NCI-H2029 treated with DMSO at 0.1 percent for 48 hours (cell line): ENCODE results near the gene NAGLU.

Experiments
- DNase-seq: peaks from one replicate; lab custom pipeline; 2025; lab: John Stamatoyannopoulos, UW

NAGLU gene

DNA sequence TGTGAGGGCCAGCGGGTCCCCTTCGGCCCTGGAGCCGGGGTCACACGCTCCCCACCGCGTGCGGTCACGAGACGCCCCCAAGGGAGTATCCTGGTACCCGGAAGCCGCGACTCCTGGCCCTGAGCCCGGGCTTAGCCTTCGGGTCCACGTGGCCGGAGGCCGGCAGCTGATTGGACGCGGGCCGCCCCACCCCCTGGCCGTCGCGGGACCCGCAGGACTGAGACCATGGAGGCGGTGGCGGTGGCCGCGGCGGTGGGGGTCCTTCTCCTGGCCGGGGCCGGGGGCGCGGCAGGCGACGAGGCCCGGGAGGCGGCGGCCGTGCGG lies at the start of gene NAGLU:
Gene NAGLU (plus strand): TSS at position 194 of the 324 bp plus-strand sequence. CDS start 32 bp downstream, at position 226.
- DNase-seq = peak; percentile 41

DNA sequence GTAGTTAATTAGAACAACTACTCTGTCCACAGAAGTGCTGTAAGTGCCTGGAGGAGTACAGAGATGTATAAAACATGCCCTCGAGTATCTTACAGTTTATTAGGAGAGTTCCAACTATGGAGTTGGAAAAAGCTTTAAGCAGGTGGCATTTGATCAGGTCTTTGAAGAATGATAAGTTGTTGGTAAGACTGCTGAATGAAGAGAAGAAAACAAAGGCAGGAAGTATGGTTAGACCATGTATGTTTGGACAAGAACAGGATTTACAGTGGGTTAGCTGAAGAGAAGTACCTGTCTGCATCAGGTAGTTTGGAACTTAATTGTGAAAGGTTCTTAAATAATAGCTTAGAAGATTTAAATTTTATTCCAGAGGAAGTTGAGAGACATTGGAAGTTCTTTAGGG lies 48.0 kb upstream of the NAGLU start:
- DNase-seq = no peak

DNA sequence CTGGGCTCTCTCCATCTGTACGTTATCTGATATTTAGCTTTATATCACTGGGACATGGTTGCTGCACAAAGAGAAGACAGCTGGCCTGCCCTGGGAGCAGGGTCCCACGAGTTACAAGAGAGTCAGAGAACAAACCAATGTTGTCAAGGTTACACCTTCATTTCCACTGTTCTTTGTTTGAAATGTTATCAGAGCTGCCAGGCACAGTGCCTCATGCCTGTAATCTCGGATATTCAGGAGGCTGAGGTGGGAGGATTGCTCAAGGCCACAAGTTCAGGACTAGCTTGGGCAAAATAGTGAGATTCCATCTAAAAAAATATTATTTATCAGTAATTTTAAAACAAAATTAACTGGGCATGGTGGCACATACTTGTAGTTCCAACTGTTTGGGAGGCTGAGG lies 42.7 kb upstream of the NAGLU start:
- no peak for DNase-seq

DNA sequence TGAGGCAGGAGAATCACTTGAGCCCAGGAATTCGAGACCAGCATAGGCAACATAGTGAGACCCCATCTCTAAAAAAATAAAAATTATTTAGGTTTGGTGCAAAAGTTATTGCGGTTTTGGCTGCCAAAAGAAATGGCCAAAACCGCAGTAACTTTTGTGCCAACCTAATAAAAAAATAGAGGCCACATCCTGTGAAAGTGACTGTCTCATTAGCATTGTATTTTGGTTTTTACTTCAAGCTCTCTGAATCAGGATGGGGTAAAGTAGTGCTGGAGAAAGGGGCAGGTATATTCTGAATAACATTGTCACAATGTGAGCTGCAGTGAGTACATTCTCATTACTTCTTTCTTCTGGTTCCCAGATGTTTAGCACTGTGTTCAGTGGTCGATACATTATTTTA lies 41.4 kb upstream of the NAGLU start:
- DNase-seq = no peak

DNA sequence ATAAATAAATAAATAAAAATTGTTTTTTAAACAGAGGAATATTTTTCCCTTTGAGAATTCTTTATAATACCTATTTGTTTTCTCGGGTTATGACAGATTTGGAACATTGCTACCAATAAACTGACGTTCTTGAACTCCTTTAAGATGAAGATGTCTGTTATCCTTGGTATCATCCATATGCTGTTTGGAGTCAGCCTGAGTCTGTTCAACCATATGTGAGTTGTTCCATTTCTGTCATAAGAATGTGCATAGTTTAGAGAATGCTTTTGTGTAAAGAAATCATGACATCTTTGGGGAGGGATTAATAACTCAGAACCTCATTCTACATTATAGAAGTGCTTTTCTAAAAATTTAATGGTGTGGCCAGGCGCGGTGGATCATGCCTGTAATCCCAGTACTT lies 37.2 kb upstream of the NAGLU start:
- DNase-seq = no peak

DNA sequence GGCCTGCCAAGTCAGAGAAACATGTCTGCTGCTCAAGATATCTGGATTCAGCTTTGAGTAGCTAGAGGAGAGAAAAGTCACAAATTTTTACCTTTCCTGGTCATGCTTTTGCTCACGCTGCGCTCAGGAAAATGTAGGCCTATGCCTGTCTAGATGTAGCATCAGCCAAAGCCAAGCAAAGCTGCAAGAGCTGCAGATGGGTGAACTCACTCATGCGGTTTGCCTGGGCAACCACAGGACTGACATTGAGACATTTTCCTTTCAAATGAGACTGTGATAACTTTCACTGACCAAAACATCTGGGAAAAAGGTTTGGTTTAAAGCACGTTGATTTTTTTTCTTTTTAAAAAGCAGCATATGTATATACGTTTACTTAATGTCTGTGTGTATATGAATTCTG lies 34.0 kb upstream of the NAGLU start:
- DNase-seq = no peak

DNA sequence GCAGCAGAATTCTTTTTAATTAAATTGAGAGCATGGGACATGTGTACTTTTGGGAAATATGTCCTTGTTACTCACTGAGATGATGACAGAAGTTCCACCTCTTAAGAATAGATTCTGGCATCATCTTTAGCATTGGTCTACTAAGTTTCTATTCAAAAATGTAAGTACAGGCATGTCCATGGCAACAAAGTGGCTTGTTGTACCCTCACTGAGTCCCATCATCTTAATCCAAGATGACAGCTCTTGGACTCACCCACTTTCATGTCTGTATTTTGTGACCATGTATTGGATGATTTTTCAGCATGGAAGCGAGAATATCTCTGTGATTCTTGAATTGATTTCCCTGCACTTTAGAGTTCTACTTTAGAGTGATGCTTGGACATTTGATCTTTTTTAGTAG lies 33.1 kb upstream of the NAGLU start:
- no peak for DNase-seq

DNA sequence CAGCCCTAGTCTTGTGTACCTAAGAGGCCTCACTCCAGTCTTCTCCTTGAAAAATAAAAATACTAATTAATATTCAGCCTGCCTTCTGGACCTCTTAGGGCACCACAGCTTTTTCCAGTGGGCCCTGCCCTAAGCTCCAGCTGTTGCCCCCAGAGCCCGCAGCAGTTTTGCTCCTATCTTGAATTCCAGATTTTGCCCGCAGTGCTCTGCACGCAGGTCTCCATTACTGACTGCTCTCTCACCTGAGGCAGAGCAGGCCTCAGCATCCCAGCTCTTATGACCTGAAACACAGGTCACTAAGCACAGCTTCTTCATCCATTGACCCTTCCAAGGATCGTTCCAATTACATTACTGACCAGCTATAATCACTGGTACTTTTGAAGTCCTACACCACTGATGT lies 28.4 kb upstream of the NAGLU start:
- DNase-seq = no peak

DNA sequence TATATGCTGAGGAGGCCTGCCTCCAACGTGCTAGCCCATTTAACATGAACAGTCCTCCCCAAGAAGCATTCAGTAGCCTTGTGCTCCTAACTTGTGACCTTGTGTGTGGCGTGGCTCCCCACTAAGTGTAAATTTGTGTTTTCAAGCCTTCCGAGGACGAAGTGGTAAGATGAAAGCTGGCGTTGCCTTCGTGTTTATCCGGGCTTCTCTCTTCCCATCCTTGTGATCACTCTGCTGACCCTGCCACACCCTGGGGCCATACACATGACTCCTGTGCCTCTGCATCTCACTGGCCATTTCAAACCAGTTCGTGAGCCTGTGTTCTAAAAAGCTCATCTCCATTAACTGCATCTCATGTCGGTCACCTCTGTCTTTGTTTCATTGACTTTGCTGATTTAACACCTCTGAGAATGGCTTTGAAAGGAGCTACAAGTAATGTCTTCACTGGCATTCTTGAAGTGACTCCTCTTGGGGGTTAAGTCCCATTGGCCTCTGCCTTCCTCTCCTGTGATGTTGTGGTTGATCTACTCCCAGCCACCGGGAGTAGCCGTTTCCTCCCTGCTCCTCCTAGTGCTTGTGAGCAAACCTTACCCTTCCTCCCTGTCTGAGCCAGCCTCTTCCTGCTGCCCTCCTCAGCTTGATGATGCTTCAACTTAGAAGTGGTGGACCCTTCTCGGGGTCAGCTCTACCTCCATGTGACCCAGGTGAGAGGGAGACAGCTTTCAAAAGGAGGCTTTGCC lies 27.4 kb upstream of the NAGLU start:
- no peak for DNase-seq

DNA sequence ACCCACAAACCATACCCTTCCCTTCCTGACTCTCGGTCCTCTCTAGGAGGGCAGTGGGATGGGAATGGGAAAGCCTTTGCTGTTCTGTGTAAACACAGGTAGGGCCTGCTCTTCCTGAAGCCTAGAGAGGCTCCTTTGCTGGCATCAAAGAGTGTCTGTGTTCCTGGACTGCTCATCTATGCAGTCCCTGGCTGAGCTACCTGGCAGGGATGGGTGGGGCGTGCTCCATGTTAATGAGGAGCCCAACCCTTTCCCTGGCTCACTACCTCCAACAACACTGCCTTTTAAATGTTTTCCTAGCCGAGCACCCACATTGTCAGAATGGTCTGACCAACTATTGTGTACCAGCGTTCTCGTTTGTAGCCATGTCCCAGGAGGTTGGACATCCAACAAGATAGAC lies 26.6 kb upstream of the NAGLU start:
- no peak for DNase-seq

DNA sequence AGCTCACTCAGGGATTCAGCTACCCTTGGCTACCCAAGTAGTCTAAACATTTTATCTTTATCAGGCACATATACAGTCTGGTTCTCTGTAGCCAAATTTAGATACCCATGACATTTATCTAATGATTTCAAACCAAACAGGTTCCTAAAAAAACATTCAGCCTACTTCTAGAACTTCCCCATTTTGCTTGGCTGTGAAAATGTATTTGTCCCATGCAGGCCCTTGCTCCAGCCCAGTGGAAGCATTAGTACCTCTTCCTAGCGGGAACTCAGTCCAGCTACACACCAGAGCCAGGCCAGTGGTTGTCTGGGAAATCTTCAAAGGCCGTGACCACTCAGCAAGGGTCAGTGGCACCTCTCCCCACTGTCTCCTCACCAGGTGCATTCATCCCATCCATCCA lies 26.2 kb upstream of the NAGLU start:
- no peak for DNase-seq

DNA sequence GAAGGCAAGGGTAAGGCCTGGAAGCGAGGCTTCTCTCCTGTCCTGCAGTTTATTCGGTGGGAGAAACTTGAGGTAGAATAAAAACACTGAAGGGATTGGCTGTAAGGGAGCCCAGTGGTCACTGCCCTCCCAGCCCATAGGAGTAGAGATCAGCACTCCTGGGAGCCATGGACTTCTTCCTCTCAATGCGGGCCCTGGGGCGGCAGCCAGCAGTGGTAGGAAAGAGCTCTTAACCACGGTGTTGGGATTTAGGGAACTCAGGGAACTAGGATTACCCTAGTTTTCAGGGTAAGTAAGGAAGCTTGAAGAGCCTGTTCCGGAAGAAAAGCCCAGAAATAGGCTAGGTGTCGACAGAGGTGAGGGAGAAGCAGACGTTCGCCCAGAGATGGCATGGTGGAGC lies 23.8 kb upstream of the NAGLU start:
- DNase-seq = no peak

DNA sequence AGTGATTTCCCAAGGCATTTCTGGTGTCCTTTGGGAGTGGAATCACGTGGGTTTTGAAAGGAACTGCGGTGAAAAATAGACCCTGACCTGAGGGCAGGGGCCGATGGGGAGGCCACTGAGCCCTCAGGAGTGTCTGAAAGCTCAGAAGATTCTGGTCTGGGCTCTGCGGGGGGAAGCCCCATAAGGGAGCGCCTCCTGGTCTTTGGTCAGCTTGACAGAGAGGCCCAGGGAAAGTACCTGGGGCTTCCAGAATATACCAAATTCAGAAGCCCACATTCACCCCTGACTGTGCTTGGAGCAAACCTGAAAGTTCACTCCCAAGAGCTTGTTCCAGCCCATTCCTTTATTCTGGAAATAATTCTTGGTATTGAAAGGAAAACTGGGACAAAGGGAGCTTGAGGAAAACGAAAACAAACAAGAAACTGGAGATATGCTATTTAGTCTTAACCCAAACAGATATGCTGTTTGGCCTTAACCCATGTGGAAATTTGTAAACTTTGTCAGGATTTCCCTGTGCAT lies 23.2 kb upstream of the NAGLU start:
- DNase-seq = no peak

DNA sequence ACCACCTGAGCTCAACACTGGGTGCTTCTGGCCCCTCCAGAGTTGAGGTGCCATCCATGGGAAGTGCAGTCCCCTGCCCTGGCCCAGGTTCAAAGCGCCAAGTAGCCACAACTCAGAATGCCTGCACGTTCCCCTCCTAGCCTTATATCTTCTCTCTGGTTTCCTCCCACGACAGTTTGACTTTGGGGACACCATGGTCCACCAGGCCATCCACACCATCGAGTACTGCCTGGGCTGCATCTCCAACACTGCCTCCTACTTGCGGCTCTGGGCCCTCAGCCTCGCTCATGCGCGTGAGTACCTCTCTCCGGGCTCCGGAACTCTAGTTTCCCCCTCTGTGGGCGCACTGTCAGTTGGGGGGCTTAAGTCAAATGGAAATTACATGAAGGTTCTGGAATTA lies 22.4 kb upstream of the NAGLU start:
- no peak for DNase-seq

DNA sequence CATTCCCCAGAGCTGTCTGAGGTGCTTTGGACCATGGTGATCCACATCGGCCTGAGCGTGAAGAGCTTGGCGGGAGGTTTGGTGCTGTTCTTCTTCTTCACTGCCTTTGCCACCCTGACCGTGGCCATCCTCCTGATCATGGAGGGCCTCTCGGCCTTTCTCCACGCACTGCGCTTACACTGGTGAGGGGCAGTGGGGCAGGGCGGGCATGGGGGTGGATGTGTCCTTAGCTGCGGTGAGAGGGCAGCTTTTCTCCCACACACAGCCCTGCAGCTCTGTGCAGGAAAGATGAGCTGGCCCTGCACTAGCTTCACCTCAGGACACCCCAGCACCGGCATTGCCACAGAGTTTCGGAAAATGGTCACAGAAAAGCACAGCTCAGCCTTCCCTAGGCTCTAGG lies 21.8 kb upstream of the NAGLU start:
- DNase-seq = no peak

DNA sequence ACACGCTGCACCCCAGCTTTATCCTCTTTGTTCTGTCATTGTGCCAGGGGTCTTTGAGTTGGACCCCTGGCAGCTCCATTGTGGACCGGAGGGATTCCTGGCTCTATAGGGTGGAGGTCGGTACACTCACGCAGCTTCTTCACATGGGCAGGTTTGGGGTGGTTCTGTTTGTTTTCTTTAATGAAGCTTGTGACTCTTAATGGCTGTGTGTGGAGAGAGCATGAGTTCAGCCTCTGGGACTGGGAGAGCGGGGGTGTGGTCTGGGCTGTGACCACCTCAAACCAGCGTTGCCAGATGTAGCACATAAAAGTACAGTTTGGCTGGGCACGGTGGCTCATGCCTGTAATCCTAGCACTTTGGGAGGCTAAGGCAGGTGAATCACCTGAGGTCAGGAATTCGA lies 21.2 kb upstream of the NAGLU start:
- no peak for DNase-seq

DNA sequence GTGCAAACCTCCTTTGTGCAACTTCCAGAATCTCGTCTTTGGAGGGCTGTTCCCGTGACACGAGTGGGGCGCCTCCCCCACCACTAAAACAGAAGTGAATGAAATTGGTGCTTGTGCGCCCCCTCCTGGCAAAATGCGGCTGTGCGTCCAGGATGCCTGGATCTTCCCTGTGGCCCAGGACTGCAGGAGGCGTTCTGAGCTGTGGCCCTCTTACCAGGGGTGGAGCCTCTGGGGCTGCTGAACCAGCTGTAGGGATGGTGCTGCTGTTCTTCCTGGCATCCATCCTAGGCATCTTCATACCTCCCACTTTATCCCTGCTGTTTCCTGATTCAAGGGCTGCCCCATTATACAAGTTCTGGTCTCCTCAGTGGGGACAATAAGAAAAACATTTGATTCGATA lies 18.5 kb upstream of the NAGLU start:
- DNase-seq = no peak

DNA sequence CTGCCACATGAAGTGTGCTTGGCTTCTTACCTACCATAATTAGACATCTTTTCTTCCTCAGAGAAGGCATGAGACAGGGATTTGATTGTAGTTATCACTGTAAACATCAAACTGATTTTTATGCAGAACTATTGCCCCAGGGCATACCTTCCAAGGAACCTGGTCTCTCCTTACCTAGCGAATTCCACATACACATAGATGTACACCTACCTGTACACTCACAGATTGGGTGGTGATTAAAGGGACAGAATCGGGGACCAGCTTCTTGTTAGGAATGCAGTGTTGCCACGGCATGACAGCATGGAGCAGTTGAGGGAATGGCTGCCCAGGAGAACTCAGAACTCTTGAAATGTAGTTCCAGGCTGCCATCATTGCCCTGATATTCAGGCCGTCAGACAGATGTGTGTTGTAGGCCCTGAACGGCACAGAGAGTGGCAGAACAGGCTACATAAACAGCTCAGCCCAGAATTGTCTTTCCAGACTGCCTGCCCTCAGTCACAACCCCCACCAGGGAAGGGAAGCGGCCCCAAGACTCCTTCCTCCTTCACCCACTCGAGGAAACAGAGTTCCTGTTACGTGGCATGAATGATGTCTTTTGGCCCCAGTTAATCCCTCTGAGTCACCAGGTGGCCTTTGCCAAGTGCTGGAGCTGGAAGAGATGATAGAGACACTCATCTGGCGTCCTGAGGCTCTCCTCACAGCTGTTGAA lies 17.8 kb upstream of the NAGLU start:
- no peak for DNase-seq

DNA sequence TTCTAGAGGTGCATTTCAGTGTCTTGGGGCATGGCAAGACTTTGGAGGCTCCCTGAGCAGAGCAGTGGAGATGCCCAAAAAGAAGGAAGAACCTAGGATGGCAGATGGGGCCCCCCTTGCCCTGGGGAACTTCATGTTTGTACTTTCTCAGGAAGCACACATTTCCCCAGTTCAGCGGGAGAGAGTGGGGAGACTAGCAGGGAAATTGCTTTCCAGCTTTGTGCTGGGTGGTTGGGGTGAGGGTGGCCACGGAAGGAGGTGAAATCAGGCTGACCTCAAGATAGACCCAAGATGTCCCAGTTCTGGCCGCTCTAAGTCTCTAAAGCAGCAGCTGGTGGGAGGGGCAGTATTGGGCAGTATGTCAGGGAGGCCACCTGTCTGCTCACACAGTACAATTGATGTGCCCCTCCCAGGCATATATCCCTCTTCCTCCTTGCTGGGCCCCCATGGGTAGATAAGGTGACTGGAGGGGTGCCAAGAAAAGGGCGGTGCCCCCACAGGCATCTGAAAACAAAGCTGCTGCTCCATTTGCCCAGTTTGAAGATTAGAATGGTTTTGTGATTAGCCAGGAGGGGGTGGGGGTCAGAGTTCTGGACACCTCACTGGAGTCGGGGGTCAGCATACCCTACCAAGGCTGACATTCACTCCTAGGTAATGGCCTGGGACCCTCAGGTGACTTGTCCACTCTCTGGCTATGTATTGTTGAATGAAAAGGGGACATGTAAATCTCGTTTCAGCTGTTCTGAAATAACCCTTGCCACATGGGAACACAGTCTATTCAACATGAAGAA lies 17.1 kb upstream of the NAGLU start:
- DNase-seq = no peak

DNA sequence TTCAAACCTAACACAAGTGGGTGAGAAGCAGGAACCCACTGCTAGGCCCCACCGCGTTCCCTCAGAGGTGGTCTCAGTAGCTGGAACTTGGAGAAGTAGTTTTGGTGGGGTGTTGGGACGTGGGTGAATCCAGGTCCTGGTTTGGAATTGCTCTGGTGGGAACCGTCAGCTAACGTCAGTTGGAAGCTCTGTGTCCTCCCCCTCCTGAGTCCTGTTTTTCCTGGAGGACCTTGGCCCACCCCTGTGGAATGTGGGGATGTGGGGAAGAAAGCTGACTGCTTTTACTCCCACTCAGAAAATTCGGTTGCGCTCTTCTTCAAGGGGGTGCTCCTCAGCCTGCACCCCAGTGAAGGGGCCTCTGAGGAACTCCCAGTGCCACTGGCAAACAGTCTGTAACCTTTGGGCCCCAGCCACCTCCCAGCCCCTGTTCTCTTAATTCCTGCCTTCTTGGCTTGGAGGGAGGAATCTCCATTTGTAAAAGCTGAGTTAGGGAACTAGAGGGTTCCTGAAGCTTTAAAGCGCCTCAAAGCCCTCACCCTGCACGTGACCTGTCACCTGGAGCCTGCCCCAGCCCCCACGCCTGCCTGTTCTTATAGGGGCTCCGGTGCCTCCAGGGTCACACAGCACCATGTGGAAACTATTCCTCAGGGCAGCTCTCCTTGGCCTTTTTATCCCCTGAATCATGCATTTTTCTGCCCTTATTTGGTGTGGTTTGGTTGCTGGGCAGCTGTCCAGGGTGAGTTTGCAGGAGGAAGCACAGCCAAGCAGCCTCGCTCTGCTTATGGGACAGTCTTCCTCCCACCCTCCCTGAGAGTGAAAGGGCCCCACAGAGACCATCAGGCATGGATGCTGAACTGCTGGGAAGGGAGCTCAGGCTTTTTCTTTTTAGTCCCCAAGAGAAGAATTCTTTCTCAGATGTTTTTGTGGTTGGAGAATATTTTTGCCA lies 16.2 kb upstream of the NAGLU start:
- no peak for DNase-seq

DNA sequence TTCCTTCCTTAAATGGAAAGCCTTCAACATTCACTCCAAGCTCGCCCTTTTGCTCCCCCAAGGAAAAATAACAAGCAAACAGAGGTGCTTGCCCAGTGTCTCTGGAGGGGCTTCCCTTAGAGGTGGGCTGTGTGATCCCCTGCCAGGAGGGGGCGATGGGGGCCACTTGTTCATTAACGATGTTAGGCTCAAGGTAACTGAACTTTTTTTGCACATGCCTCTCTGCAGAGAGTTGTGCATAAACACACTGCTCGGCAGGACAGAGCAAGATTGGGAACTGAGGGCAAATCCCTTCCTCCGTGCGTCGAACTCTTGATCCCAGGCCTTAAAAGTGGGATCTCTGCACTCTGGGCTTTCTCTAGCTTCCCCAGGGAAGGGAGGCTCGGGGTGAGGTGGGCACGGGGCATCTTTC lies 15.5 kb upstream of the NAGLU start:
- DNase-seq = no peak

DNA sequence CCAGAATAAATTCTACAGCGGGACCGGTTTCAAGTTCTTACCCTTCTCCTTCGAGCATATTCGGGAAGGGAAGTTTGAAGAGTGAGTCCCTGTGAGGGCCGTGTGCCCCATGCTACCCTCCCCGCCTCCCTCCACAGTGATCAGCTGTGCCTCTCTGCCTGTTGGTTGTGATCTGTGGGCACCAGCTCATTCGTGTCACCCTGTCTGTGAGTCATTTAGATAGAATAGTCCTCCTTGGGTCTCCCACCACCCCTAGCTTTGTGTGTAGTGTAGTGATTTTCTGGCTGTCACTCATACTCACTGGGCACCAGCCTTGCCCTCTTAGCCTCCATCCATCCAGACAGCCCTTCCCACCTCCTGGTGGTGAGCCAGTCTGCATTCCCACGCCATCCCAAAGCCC lies 15.0 kb upstream of the NAGLU start:
- DNase-seq = no peak
